ENCODE data around the gene ZNF106.

DNA sequence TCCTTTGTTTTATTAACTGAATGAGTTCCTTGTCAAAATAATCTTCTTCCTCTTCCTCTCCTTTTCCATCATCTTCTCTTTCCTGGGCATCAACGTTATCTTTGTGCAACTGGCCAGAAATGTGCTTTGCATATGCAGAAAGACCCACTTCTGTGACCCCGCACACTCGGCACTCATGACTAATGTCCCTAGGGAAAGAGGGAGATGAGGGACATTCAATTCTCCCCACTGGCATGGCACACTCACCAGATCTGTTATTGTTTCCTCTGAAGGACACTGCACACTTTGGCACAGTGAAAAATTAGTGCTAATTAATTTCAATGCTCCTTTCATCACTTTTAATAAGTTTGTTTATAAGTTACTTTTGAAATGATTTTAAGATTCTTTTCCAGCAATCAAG lies 34.0 kb downstream of the ZNF106 start:
- no peak for TF ChIP-seq POLR2A (IDR thresholded peaks at IDR 0.05)
- TF ChIP-seq, protein P1, sequence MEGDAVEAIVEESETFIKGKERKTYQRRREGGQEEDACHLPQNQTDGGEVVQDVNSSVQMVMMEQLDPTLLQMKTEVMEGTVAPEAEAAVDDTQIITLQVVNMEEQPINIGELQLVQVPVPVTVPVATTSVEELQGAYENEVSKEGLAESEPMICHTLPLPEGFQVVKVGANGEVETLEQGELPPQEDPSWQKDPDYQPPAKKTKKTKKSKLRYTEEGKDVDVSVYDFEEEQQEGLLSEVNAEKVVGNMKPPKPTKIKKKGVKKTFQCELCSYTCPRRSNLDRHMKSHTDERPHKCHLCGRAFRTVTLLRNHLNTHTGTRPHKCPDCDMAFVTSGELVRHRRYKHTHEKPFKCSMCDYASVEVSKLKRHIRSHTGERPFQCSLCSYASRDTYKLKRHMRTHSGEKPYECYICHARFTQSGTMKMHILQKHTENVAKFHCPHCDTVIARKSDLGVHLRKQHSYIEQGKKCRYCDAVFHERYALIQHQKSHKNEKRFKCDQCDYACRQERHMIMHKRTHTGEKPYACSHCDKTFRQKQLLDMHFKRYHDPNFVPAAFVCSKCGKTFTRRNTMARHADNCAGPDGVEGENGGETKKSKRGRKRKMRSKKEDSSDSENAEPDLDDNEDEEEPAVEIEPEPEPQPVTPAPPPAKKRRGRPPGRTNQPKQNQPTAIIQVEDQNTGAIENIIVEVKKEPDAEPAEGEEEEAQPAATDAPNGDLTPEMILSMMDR (IDR thresholded peaks at IDR 0.05): no peak
- no peak for TF ChIP-seq POLR2AphosphoS5 (IDR thresholded peaks at IDR 0.05)
- no peak for TF ChIP-seq EP300 (IDR thresholded peaks at IDR 0.05)

Data from suprapubic skin (tissue), 4 donors.